Measurements from ENCODE around the gene POP5. TPM values are rescaled to one million over a fixed set of nuclear protein-coding genes. Genes with fewer than 3 reads are reported as not detected.

The POP5 gene
- polyA plus RNA-seq, 3 donors = 57.2 to 78.7 (median 61.2) TPM

- Histone ChIP-seq H3K4me2 (replicated peaks; ENCODE audit: extremely low read depth, low read length, poor library complexity, severe bottlenecking) (no peak overlapping the region), H3K36me3 (replicated peaks in 1 of 2; ENCODE audit: control insufficient read depth in 1 of 2, insufficient read depth in 2 of 2, low read length in 2 of 2) (no peaks in the 10 kb centered on the region), H2AFZ (ENCODE audit: insufficient read depth, low read depth, low read length, poor library complexity, severe bottlenecking) (peak overlapping the region; percentile 41), H3K9me3 (replicated peaks in 1 of 2; ENCODE audit: control insufficient read depth in 1 of 2, insufficient read depth in 1 of 2, low read length in 2 of 2) (no peaks in the 10 kb centered on the region), H3K27ac (ENCODE audit: low read depth in 1 of 2, low read length in 2 of 2) (no peak overlapping the region), H3K79me2 (ENCODE audit: insufficient read depth, low read length) (no peaks in the 10 kb centered on the region), H4K20me1 (ENCODE audit: insufficient read depth, low read length) (no peaks in the 10 kb centered on the region), H3K4me1 (ENCODE audit: control insufficient read depth in 1 of 2, insufficient read depth in 2 of 2, low read length in 2 of 2) (peaks cover 4 to 9% of the 10 kb centered on the region in 2 donors), H3K4me3 (replicated peaks in 1 of 3; ENCODE audit: low read depth in 2 of 3, low read length in 3 of 3) (no peak overlapping the region), H3K27me3 (ENCODE audit: control insufficient read depth in 2 of 2, insufficient read depth in 2 of 2, low read length in 2 of 2) (no peaks in the 10 kb centered on the region), H3K9ac (ENCODE audit: insufficient read depth, low read length, poor library complexity, severe bottlenecking) (no peak overlapping the region)
- Mint-ChIP-seq H3K9me3 (no peaks in the 10 kb centered on the region), H3K4me3 (no peak overlapping the region), H3K36me3 (no peaks in the 10 kb centered on the region), H3K4me1 (peaks cover 9% of the 10 kb centered on the region), H3K27me3 (ENCODE audit: low read depth in 3 of 3) (peaks cover 4 to 5% (median 4%) of the 10 kb centered on the region in 3 donors), H3K27ac (peak overlapping the region in 1 of 7 donors; percentile 11)
- TF ChIP-seq CTCF (IDR thresholded peaks at IDR 0.05) = no peak
- intact Hi-C loops (cut with micrococcal nuclease) = loop anchor here in 1 of 2 donors (2.0 kb wide), 1 partner anchor 26 kb away; no protein-coding TSS in a partner anchor
- 13% methylated on average over 4 of the region's 8 CpGs for WGBS (ENCODE audit: insufficient coverage)
- peak in 1 of 3 donors; percentile 26 for DNase-seq
These were observed 11.2 kb upstream of the POP5 start for GRCh38 chr12:120592121-120593049.

- no peak for TF ChIP-seq CTCF (IDR thresholded peaks at IDR 0.05)
- Mint-ChIP-seq H3K4me3 (no peak overlapping the region), H3K36me3 (no peaks in the 10 kb centered on the region), H3K9me3 (no peaks in the 10 kb centered on the region), H3K27ac (no peak overlapping the region), H3K27me3 (ENCODE audit: low read depth in 3 of 3) (peaks cover 8 to 15% (median 9%) of the 10 kb centered on the region in 3 donors), H3K4me1 (peaks cover 9% of the 10 kb centered on the region)
- H3K9ac ChIP-seq (ENCODE audit: insufficient read depth, low read length, poor library complexity, severe bottlenecking) = no peak overlapping the region
- H3K27me3 ChIP-seq (ENCODE audit: control insufficient read depth in 2 of 2, insufficient read depth in 2 of 2, low read length in 2 of 2) = peaks cover 0 to 2% of the 10 kb centered on the region in 2 donors
- H2AFZ ChIP-seq (ENCODE audit: insufficient read depth, low read depth, low read length, poor library complexity, severe bottlenecking) = no peak overlapping the region
- H3K27ac ChIP-seq (ENCODE audit: low read depth in 1 of 2, low read length in 2 of 2) = no peak overlapping the region
- WGBS (ENCODE audit: insufficient coverage) = no CpG with 5 or more reads among the region's 6 CpGs
- H3K4me2 ChIP-seq (replicated peaks; ENCODE audit: extremely low read depth, low read length, poor library complexity, severe bottlenecking) = no peak overlapping the region
- no peaks in the 10 kb centered on the region for H3K9me3 ChIP-seq (replicated peaks in 1 of 2; ENCODE audit: control insufficient read depth in 1 of 2, insufficient read depth in 1 of 2, low read length in 2 of 2)
- H3K36me3 ChIP-seq (replicated peaks in 1 of 2; ENCODE audit: control insufficient read depth in 1 of 2, insufficient read depth in 2 of 2, low read length in 2 of 2) = no peaks in the 10 kb centered on the region
- intact Hi-C loops (cut with micrococcal nuclease) = no loop called here
- H3K4me3 ChIP-seq (replicated peaks in 1 of 3; ENCODE audit: low read depth in 2 of 3, low read length in 3 of 3) = no peak overlapping the region
- no peak for DNase-seq
- H3K4me1 ChIP-seq (ENCODE audit: control insufficient read depth in 1 of 2, insufficient read depth in 2 of 2, low read length in 2 of 2) = peaks cover 4 to 9% of the 10 kb centered on the region in 2 donors
- no peaks in the 10 kb centered on the region for H4K20me1 ChIP-seq (ENCODE audit: insufficient read depth, low read length)
- H3K79me2 ChIP-seq (ENCODE audit: insufficient read depth, low read length) = no peaks in the 10 kb centered on the region
These were observed 9.7 kb upstream of the POP5 start for GRCh38 chr12:120590741-120591407.

Measured in CD14-positive monocyte (primary cell).